SK-MEL-5 (cell line): Measurements from ENCODE around the gene BCO1. TPM values are rescaled to one million over a fixed set of nuclear protein-coding genes. Genes with fewer than 3 reads are reported as not detected.

Experiments
- DNase-seq: peaks from one replicate; pipeline ENCODE4 v3.0.0-alpha.2; 2016; ENCODE audit warnings: low read depth, low spot score
- in situ Hi-C: cut with HindIII; loops from 2 replicates; pipeline ENCODE4 v1.10.0; 2016; ENCODE audit warnings: low sequenced_read_pairs, high pct_unique_total_duplicates, low pct_unique_long_range_greater_than_20kb
- total RNA-seq: library from RNA; depleted of rRNA; stranded (reverse); fragments of >200 nt; shearing (Covaris generic); gene quantifications from 2 replicates; pipeline ENCODE4 v1.2.3, GENCODE V29; 2014

BCO1 gene
- total RNA-seq, 1 experiment from 2014 or later = 0.32 TPM

DNA sequence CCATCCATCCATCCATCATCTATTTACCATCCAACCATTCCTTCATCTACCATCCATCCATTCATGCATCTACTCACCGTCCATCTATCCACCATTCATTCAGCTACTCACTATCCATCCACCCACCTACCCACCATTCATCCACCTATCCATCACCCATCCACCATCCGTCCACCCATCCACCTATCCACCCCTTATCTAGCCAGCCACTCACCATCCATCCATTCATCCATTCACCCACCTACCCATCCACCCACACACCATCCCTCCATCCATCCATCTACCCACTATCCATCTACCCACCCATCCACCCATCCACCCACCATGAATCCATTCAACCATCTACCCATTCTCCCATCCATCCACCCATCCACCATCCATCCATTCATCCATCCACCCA lies 26.6 kb downstream of the BCO1 start:
- in situ Hi-C loops = no loop called here
- DNase-seq = no peak

DNA sequence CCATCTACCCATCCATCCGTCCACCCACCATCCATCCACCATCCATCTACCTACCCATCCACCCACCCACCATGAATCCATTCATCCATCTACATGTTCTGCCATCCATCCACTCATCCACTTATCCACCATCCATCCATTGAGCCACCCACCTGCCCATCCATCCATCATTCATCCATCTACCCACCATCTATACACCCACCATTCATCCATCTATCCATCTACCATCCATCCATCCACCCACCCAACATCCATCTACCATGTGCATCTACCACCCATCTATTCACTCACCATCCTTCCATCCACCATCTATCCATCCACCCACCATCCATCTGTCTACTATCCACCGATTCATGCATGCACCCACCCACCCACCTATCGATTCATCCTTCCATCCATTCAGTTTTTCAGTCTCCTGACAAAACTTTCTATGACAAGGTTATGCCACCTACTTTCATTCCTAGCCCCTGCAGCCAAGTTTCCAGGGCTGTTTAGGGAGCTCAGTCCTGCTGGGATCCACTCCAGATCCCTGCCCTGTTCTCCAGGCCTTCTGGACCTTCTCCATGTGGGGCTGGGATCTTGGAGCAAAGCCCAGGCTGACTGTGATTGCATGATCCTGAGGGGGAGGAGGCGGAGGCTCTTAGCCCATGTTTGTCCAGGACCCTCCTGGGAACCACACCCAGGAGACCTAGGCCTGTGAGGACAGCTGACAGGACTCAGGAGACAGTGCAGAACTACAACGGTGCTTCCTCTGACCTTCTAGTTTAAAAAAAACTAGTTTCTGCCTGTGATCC lies 27.4 kb downstream of the BCO1 start:
- in situ Hi-C loops = no loop called here
- no peak for DNase-seq

DNA sequence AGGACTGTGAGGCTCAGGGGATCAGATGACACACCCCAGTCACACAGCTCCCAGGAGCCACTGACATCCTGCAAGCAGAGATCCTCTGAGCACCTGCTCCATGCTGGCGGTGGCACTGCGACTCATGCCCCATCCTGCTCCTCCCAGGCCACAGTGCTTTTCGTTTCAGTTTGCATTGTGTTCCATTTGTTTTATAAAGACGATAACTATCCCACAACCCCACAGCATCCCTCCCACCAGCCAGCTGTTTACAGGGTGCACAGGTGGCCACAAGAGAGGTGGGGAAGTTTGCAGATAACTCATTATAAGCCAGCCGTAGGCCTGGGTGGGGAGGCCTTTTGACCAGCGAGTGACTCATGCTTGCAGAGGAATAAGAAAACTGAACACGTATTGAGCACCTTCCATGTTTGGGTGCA lies 28.2 kb downstream of the BCO1 start:
- no peak for DNase-seq
- in situ Hi-C loops = no loop called here

DNA sequence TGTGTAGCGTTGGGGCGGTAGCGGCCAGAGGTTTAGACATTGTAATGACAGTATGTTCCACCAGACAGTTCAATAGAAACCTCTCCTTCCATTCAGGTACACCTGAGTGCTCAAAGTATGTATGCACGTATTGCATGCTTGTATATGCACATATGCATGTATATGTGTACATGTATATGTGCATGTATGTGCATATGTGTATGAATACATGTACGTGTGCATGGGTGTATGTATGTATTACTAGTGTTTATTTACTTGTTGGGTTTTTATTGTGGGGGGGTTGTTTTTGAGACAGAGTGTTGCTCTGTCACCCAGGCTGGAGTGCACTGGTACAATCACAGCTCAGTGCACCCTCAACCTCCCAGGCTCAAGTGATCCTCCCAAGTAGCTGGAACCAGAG lies 30.0 kb downstream of the BCO1 start:
- no peak for DNase-seq
- in situ Hi-C loops = no loop called here

DNA sequence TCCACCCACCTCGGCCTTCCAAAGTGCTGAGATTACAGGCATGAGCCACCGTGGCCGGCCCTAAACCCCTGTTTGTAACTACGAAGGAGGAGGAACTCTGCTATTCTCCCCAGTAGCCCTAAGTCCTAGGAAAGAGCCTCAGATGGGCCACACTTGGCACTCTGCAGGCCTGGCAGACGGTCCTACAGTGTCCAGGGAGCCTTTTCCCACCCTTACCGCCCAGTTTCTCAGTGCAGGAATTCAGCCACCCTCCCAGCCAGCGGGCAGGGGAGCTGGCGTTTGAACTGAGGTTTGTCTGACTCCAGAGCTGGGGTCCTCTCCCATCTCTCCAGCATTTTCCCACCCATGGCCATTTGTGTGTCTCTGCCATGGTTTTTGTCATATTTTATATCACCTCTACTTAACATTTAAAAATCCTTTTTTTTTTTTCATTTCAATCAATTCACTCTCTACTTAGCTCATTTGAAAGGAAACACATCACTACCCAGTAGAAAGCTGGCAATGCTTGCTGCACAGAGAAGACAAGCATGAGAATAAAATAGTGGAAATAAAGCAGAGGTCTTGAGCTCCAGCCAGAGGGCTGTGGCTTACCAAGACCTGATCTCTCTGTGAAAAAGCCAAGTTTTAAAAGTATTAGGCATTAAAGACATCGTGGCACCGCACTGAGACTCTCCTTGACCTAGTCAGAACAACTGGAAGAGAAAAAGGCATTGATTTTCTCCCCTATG lies 34.9 kb downstream of the BCO1 start:
- no peak for DNase-seq
- in situ Hi-C loops = no loop called here

DNA sequence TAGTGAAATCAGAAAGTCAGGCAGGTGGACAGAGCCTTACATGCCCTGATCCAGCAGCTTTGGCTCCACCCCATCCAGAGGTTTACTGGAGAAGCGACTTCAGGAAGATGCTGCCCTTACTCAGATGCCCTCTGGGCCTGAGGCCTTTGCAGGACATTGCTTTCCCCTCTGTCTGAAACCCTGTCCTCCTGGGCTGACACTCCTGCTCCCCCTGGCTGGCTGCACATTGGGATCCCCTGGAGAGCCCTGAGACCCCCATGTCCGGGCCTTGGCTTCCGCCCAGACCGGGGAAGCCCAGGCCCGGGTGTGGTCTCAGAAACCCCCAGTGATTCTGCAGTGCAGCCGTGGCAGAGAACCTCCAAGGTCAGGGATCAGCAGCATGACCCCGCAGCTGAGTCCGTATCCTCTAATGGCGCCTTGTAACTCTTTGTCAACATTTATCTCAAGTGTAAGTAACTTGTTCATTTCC lies 36.6 kb downstream of the BCO1 start:
- DNase-seq = no peak
- in situ Hi-C loops = no loop called here

DNA sequence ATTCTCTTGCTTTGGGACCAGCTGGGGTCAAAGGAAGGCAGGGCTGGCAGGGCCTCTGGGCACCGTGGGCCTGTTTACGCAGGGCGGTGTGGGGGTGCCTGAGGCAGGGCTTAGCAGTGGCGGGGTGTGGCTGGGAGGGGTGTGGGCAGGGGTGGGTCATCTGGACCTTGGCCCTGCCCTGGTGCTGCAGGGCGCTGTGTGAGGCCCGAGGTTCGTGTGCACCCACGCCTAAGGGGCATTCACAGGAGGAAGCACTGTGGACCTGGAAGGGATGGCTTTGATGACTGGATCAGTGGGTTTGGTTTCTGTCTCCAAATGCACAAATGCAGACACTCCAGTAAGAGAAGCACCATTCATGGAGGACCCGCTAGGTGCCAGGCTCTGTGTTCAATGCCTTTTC lies 37.3 kb downstream of the BCO1 start:
- in situ Hi-C loops = no loop called here
- no peak for DNase-seq

DNA sequence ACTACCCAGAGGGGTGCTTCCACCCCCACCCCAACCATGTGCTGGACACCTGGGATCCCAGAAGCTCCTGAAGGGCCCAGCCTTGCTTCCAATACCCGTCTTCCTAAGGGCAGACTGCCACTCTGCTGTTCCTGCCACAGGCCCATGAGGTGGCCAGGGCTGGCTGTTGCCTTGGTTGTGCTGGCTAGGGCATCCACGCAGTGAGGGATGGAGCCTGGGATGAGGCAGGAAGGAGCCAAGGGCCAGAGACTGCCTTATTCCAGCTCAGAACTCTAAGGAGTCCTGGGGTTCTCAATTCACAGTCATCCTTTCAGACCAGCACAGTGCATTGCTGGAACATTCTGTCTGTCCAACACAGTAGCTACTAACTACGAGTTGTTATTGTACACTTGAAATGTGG lies 37.8 kb downstream of the BCO1 start:
- in situ Hi-C loops = no loop called here
- no peak for DNase-seq

DNA sequence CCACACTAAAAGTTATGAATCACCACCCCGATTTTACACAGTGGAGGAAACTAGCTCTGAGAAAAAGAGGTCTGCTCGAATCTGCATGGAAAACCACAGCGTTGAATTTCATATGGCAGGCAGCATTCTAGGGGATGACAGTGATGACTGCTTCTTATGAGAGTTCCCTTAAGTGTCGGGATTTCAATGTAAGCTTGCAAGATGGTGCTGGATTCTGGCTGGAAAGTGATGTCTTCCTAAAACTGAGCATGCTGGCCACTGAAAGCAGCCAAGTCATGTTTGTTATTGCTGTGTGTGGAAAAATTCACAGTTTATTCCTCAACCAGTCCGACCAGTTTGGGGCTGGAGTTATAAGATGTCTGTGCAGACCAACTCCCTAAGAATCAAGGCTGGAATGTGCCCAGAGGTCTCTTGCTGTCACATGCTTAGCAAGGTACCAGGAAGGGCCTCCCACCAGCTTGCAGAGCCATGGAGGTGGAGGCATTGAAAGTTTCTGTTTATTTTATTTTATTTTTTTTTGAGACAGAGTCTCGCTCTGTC lies 39.1 kb downstream of the BCO1 start:
- no peak for DNase-seq
- in situ Hi-C loops = no loop called here

DNA sequence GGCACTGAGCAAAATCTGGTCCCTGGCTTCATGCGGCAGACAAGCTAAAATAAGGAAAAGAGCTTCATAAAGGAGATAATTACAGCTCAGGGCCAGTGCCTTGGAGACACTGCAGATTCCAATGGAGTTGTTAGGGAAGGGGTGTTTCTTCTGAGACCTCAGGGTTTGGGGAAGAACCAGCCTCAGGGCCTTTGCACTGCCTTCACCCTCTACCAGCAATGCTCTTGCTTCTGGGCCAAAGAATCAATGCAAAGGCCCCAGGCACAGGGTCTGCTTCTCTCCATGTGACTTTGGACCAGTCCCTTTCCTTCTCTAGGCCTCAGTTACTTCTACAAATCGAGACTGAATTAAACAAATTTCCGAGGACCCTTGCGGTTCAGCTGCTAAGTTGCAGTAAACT lies 40.0 kb downstream of the BCO1 start:
- DNase-seq = no peak
- in situ Hi-C loops = no loop called here

DNA sequence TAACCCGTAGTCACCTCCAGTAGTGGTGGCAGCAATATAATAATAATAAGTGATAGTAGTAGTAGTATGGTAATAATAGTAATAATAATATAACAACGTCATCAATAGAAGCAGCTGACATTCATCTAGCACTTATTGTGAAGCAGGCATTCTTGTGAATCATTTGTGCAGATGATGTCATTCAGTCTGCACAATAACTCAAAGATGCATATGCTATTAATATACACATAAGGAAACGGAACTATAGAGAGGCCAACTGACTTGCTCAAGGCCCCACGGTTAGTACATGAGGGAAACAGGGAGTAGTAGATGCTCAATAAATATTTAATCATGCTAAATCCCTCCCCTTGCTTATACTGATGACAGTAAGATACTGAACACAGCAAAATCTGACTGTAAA lies 40.9 kb downstream of the BCO1 start:
- peak; percentile 6 for DNase-seq
- in situ Hi-C loops = no loop called here

DNA sequence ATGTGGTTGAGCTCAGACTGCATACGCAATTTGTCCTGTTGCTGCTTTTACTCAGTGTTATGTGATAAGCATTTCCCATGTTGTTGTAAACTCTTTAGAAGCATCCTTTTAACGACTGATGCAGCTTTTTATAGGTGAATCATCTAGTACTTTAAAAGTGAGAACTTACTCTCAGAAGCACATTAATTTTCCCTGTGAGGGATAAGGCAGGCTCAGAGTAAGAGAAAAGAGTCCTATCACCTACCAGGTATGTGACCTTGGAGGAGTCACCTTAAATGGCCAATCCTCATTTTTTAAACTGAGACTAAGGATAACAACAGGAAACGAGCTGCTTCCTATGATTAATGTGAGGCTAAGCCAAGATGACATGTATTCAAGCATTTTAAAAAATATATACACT lies 41.9 kb downstream of the BCO1 start:
- no peak for DNase-seq
- in situ Hi-C loops = no loop called here

DNA sequence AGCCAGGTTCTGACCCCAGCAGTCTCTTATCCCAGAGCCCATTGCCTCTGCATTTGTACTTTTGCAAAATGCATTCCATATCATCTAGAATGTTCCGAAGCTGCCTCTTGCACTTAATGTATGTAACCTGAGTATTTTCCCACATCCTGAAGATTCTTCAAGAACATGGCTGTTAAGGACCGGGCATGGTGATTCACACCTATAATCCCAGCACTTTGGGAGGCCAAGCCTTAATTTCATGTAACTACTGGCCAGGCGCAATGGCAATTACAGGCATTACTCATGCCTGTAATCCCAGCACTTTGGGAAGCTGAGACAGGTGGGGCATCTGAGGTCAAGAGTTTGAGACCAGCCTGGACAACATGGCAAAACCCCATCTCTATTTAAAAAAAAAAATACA lies 44.6 kb downstream of the BCO1 start:
- no peak for DNase-seq
- in situ Hi-C loops = no loop called here

DNA sequence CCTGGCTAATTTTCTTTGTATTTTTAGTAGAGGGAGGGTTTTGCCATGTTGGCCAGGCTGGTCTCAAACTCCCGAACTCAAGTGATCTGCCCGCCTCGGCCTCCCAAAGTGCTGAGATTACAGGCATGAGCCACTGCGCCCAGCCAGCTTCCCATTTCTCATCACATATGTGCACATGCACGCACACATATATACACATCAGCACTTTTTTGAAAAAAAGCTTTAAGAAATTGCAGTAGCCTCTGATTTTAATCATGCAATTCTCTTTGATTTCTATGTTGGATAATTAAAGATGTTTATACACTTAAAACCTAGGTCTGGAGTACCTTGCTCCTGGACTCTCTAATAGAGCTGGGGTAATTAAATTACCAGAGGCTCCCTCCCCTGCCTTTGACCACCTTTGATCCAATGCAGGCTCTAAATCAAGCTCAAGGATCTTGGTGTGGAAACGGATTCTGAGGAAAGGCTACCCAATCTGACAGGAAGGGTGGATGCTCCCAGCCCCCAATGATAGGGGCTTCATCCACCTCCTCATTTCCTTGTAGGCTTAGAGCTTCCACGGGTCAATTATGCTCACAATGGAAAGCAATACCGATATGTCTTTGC lies 46.6 kb downstream of the BCO1 start:
- DNase-seq = no peak
- in situ Hi-C loops = no loop called here

DNA sequence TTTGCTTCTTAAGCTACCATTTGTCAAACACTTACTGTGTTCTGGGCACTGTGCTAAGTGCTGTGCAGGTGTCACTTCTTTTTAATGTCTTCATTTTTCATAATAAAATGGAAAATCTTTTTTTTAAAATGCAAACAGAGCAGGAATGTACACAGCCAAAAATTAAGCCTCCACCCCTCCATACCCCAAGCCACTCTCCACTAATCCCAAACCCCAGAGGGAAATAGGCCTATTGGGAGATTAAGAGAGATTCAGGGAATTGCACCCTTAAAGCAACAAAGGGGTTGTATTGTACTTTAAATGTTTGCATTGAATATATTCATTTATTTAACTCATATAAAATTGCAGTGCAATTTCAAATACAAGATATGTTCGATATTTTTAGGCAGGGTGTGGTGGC lies 47.7 kb downstream of the BCO1 start:
- DNase-seq = no peak

DNA sequence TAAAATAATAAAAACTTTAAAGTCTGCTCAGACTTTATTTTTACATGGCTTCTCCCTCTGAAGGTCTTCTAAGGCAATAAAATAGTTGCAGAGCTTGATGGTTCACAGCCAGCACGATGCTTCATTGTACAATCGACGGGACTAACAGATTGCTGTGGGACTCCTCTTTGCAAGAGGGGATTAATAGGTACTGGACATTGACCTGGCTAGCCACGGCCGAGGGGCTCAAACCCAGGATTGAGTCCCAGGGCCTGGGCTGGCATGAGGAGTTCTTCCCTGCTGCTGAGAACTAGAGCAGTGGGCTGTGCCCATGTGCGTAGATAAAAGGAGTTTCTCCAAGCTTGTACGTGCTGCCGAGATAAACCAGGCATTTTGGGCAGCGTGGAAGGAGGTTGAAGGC lies 52.6 kb downstream of the BCO1 start:
- in situ Hi-C loops = no loop called here
- DNase-seq = no peak

More for the DNA sequence above, 47.7 kb downstream of the BCO1 start:
- in situ Hi-C loops = no loop called here

DNA sequence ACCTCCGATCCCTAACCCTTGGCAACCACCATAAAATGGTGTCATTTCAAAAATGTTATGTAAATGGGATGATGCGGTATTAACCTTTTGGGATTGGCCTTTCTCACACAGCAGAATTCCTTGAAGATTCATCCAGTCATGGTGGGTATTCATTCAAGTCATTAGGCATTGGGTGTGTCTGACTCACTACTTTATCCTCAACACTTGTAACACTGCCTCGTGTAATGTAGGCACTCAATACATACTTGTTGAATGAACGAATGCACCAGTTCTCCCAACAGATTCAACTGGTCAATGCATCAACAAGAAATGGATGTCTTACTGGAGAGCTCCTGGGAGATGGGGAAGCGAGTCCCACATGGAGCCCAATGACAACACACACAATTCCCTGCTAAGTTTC lies 54.4 kb downstream of the BCO1 start:
- DNase-seq = no peak
- in situ Hi-C loops = no loop called here
